Gastroesophageal sphincter (tissue), 4 donors: ENCODE measurements around the gene CNTNAP2. TPM values are rescaled to one million over a fixed set of nuclear protein-coding genes. Genes with fewer than 3 reads are reported as not detected.

Source experiments
- ATAC-seq: fragments of 150-250 bp; one replicate; pipeline ENCODE4 v1.9.1; 2016; ENCODE audit warnings: mild to moderate bottlenecking, moderate library complexity
- H3K27ac ChIP-seq, 4 donors: fragments of 200-600 bp; sonication (generic) in 3 of 4; 1 replicate in 3 of 4; 2 replicates in 1 of 4; pipeline ENCODE4 v1.5.1; 2016 to 2019
- H3K27me3 ChIP-seq: fragments of 200-600 bp; sonication (generic); one replicate; pipeline ENCODE4 v1.5.1; 2019
- H3K36me3 ChIP-seq, 2 donors: fragments of 200-600 bp; sonication (generic); one replicate each; pipeline ENCODE4 v1.5.1; 2019; ENCODE audit warnings: control low read depth in 1 of 2
- H3K4me1 ChIP-seq, 3 donors: fragments of 200-600 bp; sonication (generic); 1 replicate in 2 of 3; 2 replicates in 1 of 3; pipeline ENCODE4 v1.5.1; 2016 to 2019; ENCODE audit warnings: control low read depth in 2 of 3
- H3K4me3 ChIP-seq, 2 donors: fragments of 200-600 bp; sonication (generic); one replicate each; pipeline ENCODE4 v1.5.1; 2019; ENCODE audit warnings: mild to moderate bottlenecking in 1 of 2, moderate library complexity in 1 of 2
- H3K9me3 ChIP-seq, 3 donors: fragments of 200-600 bp; sonication (generic); one replicate each; pipeline ENCODE4 v1.5.1; 2017 to 2019; ENCODE audit warnings: control low read depth in 2 of 3
- EP300 ChIP-seq: sonication (generic); formaldehyde crosslinking; IDR thresholded peaks from one replicate; pipeline ENCODE4 v1.6.1; 2017; ENCODE audit warnings: antibody characterized with exemption, mild to moderate bottlenecking
- POLR2A ChIP-seq, 2 donors: fragments of 450-650 bp; IDR thresholded peaks; one replicate each; pipeline ENCODE4 v1.6.1; 2017; ENCODE audit warnings: antibody characterized with exemption in 2 of 2, mild to moderate bottlenecking in 2 of 2, moderate library complexity in 1 of 2
- POLR2AphosphoS5 ChIP-seq: sonication (generic); formaldehyde crosslinking; IDR thresholded peaks from one replicate; pipeline ENCODE4 v1.6.1; 2017; ENCODE audit warnings: antibody characterized with exemption
- WGBS, 2 donors: methylation state at CpG; one replicate each; pipeline ENCODE4 v1.1.5; 2018; ENCODE audit warnings: low coverage in 1 of 2; 5-methylcytosine and 5-hydroxymethylcytosine counted together
- total RNA-seq, 4 donors: library from RNA; depleted of rRNA; stranded (reverse); fragments of >200 nt; gene quantifications; one replicate each; pipeline ENCODE4 v1.1.0, GENCODE V29; 2016
- TF ChIP-seq, protein P1 (sequence below), 4 experiments: fragments of 200-600 bp in 2 of 4; fragments of 450-650 bp in 2 of 4; sonication (generic) in 1 of 4; IDR thresholded peaks; one replicate each; pipeline ENCODE4 v1.5.1; 2017 to 2019; ENCODE audit warnings: antibody characterized with exemption in 4 of 4, mild to moderate bottlenecking in 2 of 4, moderate library complexity in 2 of 4

Gene CNTNAP2
- total RNA-seq, 4 donors from 2014 or later = 1.5 to 8.9 (median 3.2) TPM

DNA sequence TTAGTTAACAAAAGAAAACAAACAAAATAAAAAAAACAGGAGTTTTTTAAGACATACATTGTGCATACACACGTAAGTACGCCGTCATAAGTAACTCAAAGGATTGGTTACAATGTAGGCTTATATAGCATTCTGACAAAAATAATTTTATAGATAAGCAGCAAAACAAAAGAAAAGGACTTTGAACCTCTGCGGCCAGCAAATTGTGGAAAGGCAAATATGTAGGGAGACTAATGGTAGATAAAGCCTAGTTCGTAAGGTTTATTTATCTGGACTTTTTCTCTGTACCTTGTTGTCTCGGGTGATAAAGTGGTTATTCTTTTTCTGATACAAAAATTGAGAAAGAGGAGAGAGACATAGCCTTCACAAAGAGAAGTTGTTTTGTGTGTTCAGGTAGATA, 891.9 kb downstream of the CNTNAP2 start:
- 72 to 77% methylated on average over 4 to 6 of the region's 6 CpGs for WGBS, 2 donors
- H3K4me3 ChIP-seq = no peak overlapping the region
- no peaks in the 10 kb centered on the region for H3K4me1 ChIP-seq
- no peaks in the 10 kb centered on the region for H3K9me3 ChIP-seq
- no peak overlapping the region for H3K27ac ChIP-seq
- ATAC-seq = no peak
- TF ChIP-seq POLR2AphosphoS5 (no peak), EP300 (no peak), POLR2A (IDR thresholded peaks at IDR 0.05) (no peak)
- TF ChIP-seq, protein P1, sequence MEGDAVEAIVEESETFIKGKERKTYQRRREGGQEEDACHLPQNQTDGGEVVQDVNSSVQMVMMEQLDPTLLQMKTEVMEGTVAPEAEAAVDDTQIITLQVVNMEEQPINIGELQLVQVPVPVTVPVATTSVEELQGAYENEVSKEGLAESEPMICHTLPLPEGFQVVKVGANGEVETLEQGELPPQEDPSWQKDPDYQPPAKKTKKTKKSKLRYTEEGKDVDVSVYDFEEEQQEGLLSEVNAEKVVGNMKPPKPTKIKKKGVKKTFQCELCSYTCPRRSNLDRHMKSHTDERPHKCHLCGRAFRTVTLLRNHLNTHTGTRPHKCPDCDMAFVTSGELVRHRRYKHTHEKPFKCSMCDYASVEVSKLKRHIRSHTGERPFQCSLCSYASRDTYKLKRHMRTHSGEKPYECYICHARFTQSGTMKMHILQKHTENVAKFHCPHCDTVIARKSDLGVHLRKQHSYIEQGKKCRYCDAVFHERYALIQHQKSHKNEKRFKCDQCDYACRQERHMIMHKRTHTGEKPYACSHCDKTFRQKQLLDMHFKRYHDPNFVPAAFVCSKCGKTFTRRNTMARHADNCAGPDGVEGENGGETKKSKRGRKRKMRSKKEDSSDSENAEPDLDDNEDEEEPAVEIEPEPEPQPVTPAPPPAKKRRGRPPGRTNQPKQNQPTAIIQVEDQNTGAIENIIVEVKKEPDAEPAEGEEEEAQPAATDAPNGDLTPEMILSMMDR (IDR thresholded peaks at IDR 0.05) = no peak
- H3K27me3 ChIP-seq = no peaks in the 10 kb centered on the region
- no peaks in the 10 kb centered on the region for H3K36me3 ChIP-seq

DNA sequence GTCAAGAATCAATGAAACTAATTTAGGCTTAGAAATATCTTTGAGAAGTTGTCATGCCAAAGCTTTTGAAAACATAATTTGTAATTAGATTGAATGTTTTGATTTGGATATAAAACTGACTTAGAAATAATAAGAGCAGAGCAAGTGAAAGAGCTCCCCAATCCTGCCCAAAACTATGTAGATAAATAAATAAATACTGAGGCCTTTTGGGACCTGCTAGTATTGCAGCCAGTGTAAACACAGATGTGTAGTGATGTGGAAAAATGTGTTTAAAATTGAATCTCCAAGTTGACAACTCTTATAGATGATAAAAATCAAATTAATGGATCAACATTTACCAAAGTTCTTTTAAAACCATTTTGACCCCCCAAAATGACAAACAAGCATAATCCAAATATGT, 896.1 kb downstream of the CNTNAP2 start:
- Histone ChIP-seq H3K27ac (no peak overlapping the region), H3K27me3 (no peaks in the 10 kb centered on the region), H3K36me3 (no peaks in the 10 kb centered on the region), H3K4me3 (no peak overlapping the region), H3K4me1 (no peaks in the 10 kb centered on the region), H3K9me3 (no peaks in the 10 kb centered on the region)
- no peak for TF ChIP-seq EP300
- no peak for TF ChIP-seq POLR2AphosphoS5
- TF ChIP-seq, protein P1 (IDR thresholded peaks at IDR 0.05) = no peak
- TF ChIP-seq POLR2A (IDR thresholded peaks at IDR 0.05) = no peak
- ATAC-seq = no peak

DNA sequence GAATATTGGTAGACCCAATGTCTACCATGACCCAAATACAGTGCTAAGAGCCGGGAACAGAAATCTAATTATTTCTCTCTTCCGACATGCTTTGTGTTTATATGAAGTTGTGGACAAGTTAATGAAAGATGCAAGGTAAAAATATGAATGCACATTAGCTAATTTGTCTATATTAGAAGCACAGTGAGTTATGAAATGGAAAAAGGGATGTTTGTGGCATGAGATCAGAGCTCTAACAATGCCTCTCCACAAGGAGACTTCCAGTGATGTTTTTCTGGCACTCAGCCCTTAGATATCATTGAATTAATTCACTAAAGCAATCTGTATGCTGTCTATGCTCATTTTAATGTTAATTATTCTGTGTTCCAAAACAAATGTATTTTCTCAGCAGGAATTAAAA, 897.2 kb downstream of the CNTNAP2 start:
- Histone ChIP-seq H3K27ac (no peak overlapping the region), H3K36me3 (no peaks in the 10 kb centered on the region), H3K4me3 (no peak overlapping the region), H3K9me3 (no peaks in the 10 kb centered on the region), H3K27me3 (no peaks in the 10 kb centered on the region), H3K4me1 (no peaks in the 10 kb centered on the region)
- WGBS, 2 donors = 37 to 64% methylated on average over 2 of the region's 2 CpGs
- no peak for ATAC-seq
- TF ChIP-seq POLR2A (IDR thresholded peaks at IDR 0.05) (no peak), EP300 (no peak), POLR2AphosphoS5 (no peak)
- TF ChIP-seq, protein P1 (IDR thresholded peaks at IDR 0.05) = no peak

DNA sequence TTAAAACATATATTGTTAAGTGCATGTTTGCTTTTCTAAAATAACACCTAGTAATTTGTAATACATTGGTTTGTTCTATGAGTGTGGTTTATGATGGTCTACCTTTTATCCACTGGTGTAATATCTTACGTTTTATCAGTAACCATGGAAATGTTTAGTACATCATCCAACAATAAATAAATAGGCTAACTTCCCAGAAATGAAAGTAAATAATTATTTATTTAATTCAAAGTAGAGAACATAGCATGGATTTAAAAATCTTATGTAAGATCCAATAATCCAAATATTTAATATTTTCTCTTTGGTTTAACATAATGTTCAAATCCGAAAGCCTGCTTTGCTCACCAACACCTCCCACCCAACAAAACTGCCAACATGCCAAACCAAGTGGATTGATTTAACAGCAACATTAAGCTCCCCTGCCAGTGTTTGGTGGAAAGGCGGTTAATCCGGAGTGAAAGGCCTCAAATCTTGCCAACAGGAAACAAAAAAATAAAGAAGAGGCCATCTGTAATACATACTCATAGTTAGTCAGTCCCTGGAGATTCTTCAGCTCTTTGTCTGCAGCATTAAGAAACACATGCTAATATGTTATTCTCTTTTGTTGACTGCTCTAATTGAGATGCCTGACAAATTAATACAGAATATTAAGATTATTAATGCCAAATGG, 897.8 kb downstream of the CNTNAP2 start:
- ATAC-seq = no peak
- no peak overlapping the region for H3K4me3 ChIP-seq
- no peak for TF ChIP-seq EP300
- H3K36me3 ChIP-seq = no peaks in the 10 kb centered on the region
- H3K27me3 ChIP-seq = no peaks in the 10 kb centered on the region
- no peak overlapping the region for H3K27ac ChIP-seq
- 55 to 62% methylated on average over 4 of the region's 4 CpGs for WGBS, 2 donors
- H3K9me3 ChIP-seq = no peaks in the 10 kb centered on the region
- H3K4me1 ChIP-seq = no peaks in the 10 kb centered on the region

DNA sequence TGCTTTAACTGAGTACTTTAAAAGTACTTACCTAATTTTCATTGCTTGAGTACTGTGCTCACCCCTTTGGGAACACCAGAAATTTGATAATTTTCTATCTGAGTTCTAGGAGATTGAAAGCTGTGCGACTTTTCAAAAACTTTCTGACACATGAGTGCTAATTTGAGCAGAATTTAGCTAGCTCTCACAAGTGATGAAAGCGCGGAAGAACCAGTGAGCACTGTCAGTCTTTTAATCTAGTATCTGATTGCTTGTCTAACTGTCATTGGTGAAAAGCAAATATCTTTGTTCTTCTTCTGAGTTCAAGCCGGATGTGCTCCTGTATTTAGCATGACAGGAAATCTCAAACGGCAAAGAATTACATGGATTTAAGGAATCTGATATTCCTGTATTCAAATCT, 899.4 kb downstream of the CNTNAP2 start:
- H3K27me3 ChIP-seq = no peaks in the 10 kb centered on the region
- H3K36me3 ChIP-seq = no peaks in the 10 kb centered on the region
- no peak for ATAC-seq
- no peak overlapping the region for H3K27ac ChIP-seq
- no peaks in the 10 kb centered on the region for H3K4me1 ChIP-seq
- WGBS, 2 donors = 91% methylated on average over 5 of the region's 5 CpGs
- no peak overlapping the region for H3K4me3 ChIP-seq
- H3K9me3 ChIP-seq = no peaks in the 10 kb centered on the region
- TF ChIP-seq, protein P1 (IDR thresholded peaks at IDR 0.05) = no peak
- TF ChIP-seq POLR2A (IDR thresholded peaks at IDR 0.05) = no peak
- no peak for TF ChIP-seq EP300
